Adrenal gland (tissue), 12 donors: ENCODE data around the gene GMPS. TPM values are rescaled to one million over a fixed set of nuclear protein-coding genes. Genes with fewer than 3 reads are reported as not detected.

Experiments
- DNase-seq, 7 donors: peaks; one replicate each; pipeline ENCODE4 v3.0.0-alpha.2; 2019 to 2020
- H3K27ac ChIP-seq, 5 donors: fragments of 200-600 bp; sonication (generic) in 4 of 5; 1 replicate in 3 of 5; 2 replicates in 2 of 5; pipeline versions ENCODE4 v1.5.1 to v1.8.0; 2016 to 2020; ENCODE audit warnings: mild to moderate bottlenecking in 1 of 5
- H3K27me3 ChIP-seq: fragments of 200-600 bp; 2 replicates; pipeline ENCODE4 v1.8.0; 2021
- H3K36me3 ChIP-seq, 2 donors: fragments of 200-600 bp; replicated peaks in 1 of 2; 1 replicate in 1 of 2; 2 replicates in 1 of 2; pipeline versions ENCODE4 v1.5.1 to v1.8.0; 2018 to 2022
- H3K4me1 ChIP-seq, 2 donors: fragments of 200-600 bp; replicated peaks in 1 of 2; 1 replicate in 1 of 2; 2 replicates in 1 of 2; pipeline versions ENCODE4 v1.5.1 to v1.8.0; 2018 to 2021
- H3K4me3 ChIP-seq, 4 donors: fragments of 200-600 bp; sonication (generic) in 3 of 4; one replicate each; pipeline ENCODE4 v1.5.1; 2016 to 2018
- H3K9me3 ChIP-seq, 3 donors: fragments of 200-600 bp; sonication (generic) in 1 of 3; replicated peaks in 1 of 3; 1 replicate in 2 of 3; 2 replicates in 1 of 3; pipeline versions ENCODE4 v1.5.1 to v1.8.0; 2016 to 2021
- CTCF ChIP-seq, 6 experiments: fragments of 450-650 bp in 4 of 6; fragments of 200-600 bp in 2 of 6; sonication (generic) in 1 of 6; IDR thresholded peaks; 1 replicate in 5 of 6; 2 replicates in 1 of 6; pipeline versions ENCODE4 v1.5.1 to v1.8.0; 2016 to 2021; ENCODE audit warnings: antibody characterized with exemption in 6 of 6, mild to moderate bottlenecking in 2 of 6, moderate library complexity in 1 of 6
- POLR2A ChIP-seq, 2 donors: fragments of 450-650 bp; IDR thresholded peaks; one replicate each; pipeline ENCODE4 v1.6.1; 2017; ENCODE audit warnings: antibody characterized with exemption in 2 of 2, mild to moderate bottlenecking in 2 of 2, moderate library complexity in 1 of 2
- WGBS, 4 donors: extraction: QIAGEN DNeasy Blood & Tissue Kit in 2 of 4; methylation state at CpG; one replicate each; pipeline versions ENCODE4 v1.1.5 to v1.1.7; 2013 to 2017; 5-methylcytosine and 5-hydroxymethylcytosine counted together
- intact Hi-C, 2 donors: fragments of 100-400 bp; cut with DNase I; formaldehyde crosslinking; loops; one replicate each; pipeline versions ENCODE4 v1.14.1 to v1.15.0; 2022 to 2023
- polyA plus RNA-seq, 3 donors: library from polyadenylated mRNA; stranded (reverse); fragments of 200-250 nt in 2 of 3; fragments of 350-450 nt in 1 of 3; fragmentation: Illumina TruSeq in 1 of 3; extraction: RNeasy Lipid Tissue Mini Kit (QIAGEN cat#74804) in 1 of 3; gene quantifications; one replicate each; pipeline ENCODE4 v1.2.3, GENCODE V29; 2013 to 2014
- total RNA-seq, 9 donors: library from RNA; depleted of rRNA in 4 of 9; stranded (reverse); fragments of >200 nt in 4 of 9; fragments of 120-200 nt in 1 of 9; fragmentation: NEBNext Ultra II Directional in 1 of 9; extraction: Animal tissue kit (Norgen Biotek cat#: 25700) in 1 of 9; gene quantifications; one replicate each; pipeline versions ENCODE4 v1.1.0 to v1.2.4, GENCODE V29; 2013 to 2023
- donor health status: healthy with polysubstance abuse.
- donor health status: Bipolar disorder and iron deficiency.
- donor health status: DM: yes; HTN: yes; CAD: no.
- donor health status: DM: no; HTN: no; CAD: no.
- donor health status: DM: no; HTN: no; CAD: no.
- donor health status: DM: yes; HTN: yes; CAD: no.

GMPS gene
- total and polyA plus RNA-seq, 12 donors: 11.5 to 63.5 (median 40.9) TPM

- H3K36me3 ChIP-seq: peaks cover 0 to 15% of the 10 kb centered on the region in 2 donors
- no peaks in the 10 kb centered on the region for H3K9me3 ChIP-seq
- no peaks in the 10 kb centered on the region for H3K27me3 ChIP-seq
- H3K4me1 ChIP-seq: peaks cover 0 to 43% of the 10 kb centered on the region in 2 donors
- no peak overlapping the region for H3K4me3 ChIP-seq
- TF ChIP-seq CTCF (IDR thresholded peaks at IDR 0.05) (no peak), POLR2A (IDR thresholded peaks at IDR 0.05) (no peak)
- intact Hi-C loops: no loop called here
- 70 to 92% (median 86%) methylated on average over 5 of the region's 5 CpGs for WGBS, 4 donors
- peak overlapping the region in 1 of 5 donors; percentile 20 for H3K27ac ChIP-seq
- peak in 3 of 7 donors; percentile 24 to 41 (median 38) for DNase-seq
Measured at GRCh38 chr3:155891321-155891720, 20.9 kb downstream of the GMPS start.

- TF ChIP-seq POLR2A (IDR thresholded peaks at IDR 0.05) (no peak), CTCF (IDR thresholded peaks at IDR 0.05) (no peak)
- Histone ChIP-seq H3K27ac (no peak overlapping the region), H3K27me3 (no peaks in the 10 kb centered on the region), H3K4me3 (no peak overlapping the region), H3K4me1 (peaks cover 0 to 10% of the 10 kb centered on the region in 2 donors), H3K9me3 (no peaks in the 10 kb centered on the region), H3K36me3 (peaks cover 0 to 39% of the 10 kb centered on the region in 2 donors)
- WGBS, 4 donors: 82 to 91% (median 88%) methylated on average over 6 to 7 of the region's 7 CpGs
- no peak for DNase-seq
- intact Hi-C loops: no loop called here
Measured at GRCh38 chr3:155895379-155895900, 25.0 kb downstream of the GMPS start.

DNA sequence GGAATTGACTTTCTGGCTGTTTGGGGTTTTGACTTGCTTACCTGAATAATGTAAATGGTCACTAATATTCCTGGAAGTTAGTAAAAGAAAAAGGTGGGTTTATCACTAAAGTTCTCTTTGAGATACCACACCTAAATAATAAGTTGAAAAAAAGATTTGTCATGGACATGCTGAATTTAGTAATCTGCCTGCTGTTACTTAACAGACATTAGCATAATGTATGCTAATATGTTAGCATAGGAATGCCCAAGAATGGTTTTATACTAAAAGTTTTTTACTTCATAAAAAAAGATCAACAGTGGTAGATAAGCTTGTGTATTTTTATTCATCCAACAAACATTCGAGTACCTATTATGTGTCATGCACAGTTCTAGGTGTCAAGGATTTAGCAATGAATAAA is 36.5 kb downstream of the GMPS start:
- peaks cover 0 to under 1% of the 10 kb centered on the region in 2 donors for H3K4me1 ChIP-seq
- WGBS, 4 donors: 92 to 100% (median 97%) methylated on average over 1 of the region's 1 CpG
- H3K4me3 ChIP-seq: no peak overlapping the region
- H3K36me3 ChIP-seq: peaks cover 0 to 27% of the 10 kb centered on the region in 2 donors
- no peak overlapping the region for H3K27ac ChIP-seq
- DNase-seq: no peak
- intact Hi-C loops: no loop called here
- H3K9me3 ChIP-seq: no peaks in the 10 kb centered on the region
- H3K27me3 ChIP-seq: no peaks in the 10 kb centered on the region
- TF ChIP-seq CTCF (IDR thresholded peaks at IDR 0.05) (no peak), POLR2A (IDR thresholded peaks at IDR 0.05) (no peak)

GRCh38 chr3:155908086-155908485 is 37.6 kb downstream of the GMPS start:
- Histone ChIP-seq H3K36me3 (peaks cover 0 to 28% of the 10 kb centered on the region in 2 donors), H3K9me3 (no peaks in the 10 kb centered on the region), H3K4me3 (no peak overlapping the region), H3K27me3 (no peaks in the 10 kb centered on the region), H3K27ac (no peak overlapping the region), H3K4me1 (peaks cover 4 to 12% of the 10 kb centered on the region in 2 donors)
- 77 to 88% (median 82%) methylated on average over 4 of the region's 4 CpGs for WGBS, 4 donors
- TF ChIP-seq CTCF (IDR thresholded peaks at IDR 0.05) (no peak), POLR2A (IDR thresholded peaks at IDR 0.05) (no peak)
- no peak for DNase-seq
- intact Hi-C loops: no loop called here
